Measurements from ENCODE around the gene ZNF697.

Gene ZNF697

GRCh38 chr1:119676571-119677206, 28.6 kb upstream of the ZNF697 start (continued):
- no peak for TF ChIP-seq PRDM2 (tag by site-specific recombination; IDR thresholded peaks at IDR 0.05; ENCODE audit: borderline replicate concordance)
- no peak for TF ChIP-seq ZNF76 (tag by site-specific recombination; IDR thresholded peaks at IDR 0.05; ENCODE audit: borderline replicate concordance, low read depth)
- TF ChIP-seq ZNF785 (tag by site-specific recombination; IDR thresholded peaks at IDR 0.05): no peak
- TF ChIP-seq KLF16 (tag by site-specific recombination; IDR thresholded peaks at IDR 0.05): no peak
- TF ChIP-seq GLIS1 (tag by site-specific recombination; IDR thresholded peaks at IDR 0.05): peak; percentile 83
- peak; percentile 44 for TF ChIP-seq PRDM6 (tag by site-specific recombination; IDR thresholded peaks at IDR 0.05)

- Histone ChIP-seq H3K27ac (ENCODE audit: extremely low read depth, low read depth, low read length) (no peak overlapping the region), H3K4me3 (ENCODE audit: low read depth, low read length) (peak overlapping the region; percentile 34), H3K4me1 (ENCODE audit: control insufficient read depth, insufficient read depth, low read length) (no peaks in the 10 kb centered on the region; the same call in 1 of the 2 replicates), H3K9me3 (ENCODE audit: control insufficient read depth, insufficient read depth, low read depth, low read length) (no peaks in the 10 kb centered on the region), H3K36me3 (ENCODE audit: control insufficient read depth in 2 of 2, insufficient read depth in 1 of 2, low read length in 2 of 2) (no peaks in the 10 kb centered on the region)
- ChIA-PET POLR2A (interaction anchor here (0.8 to 2.8 kb wide), 4 partner anchors 27 to 36 kb away, joined by 3 to 11 read pairs (median 5); partner anchors contain the start of genes PHGDH and ZNF697), CTCF (interaction anchor here (0.6 to 6.5 kb wide), 55 partner anchors 8 to 378 kb away, joined by 3 to 136 read pairs (median 5); partner anchors contain the start of genes PHGDH and ZNF697)
- TF ChIP-seq ZFP3 (tag by site-specific recombination; IDR thresholded peaks at IDR 0.05; ENCODE audit: low read depth): peak; percentile 66
- no peak for TF ChIP-seq ZNF114 (tag by site-specific recombination; IDR thresholded peaks at IDR 0.05)
- no peak for TF ChIP-seq ZNF501 (tag by site-specific recombination; IDR thresholded peaks at IDR 0.05)
- TF ChIP-seq ZXDB (tag by site-specific recombination; IDR thresholded peaks at IDR 0.05): 0 out of 2 replicates have a peak, but pooled peaks have one; percentile 43
- TF ChIP-seq OVOL3 (tag by site-specific recombination; IDR thresholded peaks at IDR 0.05): no peak
- peak; percentile 71 for TF ChIP-seq CTCF (tag by site-specific recombination; IDR thresholded peaks at IDR 0.05)
- peak; percentile 66 for TF ChIP-seq ZNF654 (tag by site-specific recombination; IDR thresholded peaks at IDR 0.05; ENCODE audit: low read depth)
- peak; percentile 46; the same call in 1 of the 2 replicates for TF ChIP-seq ZNF366 (tag by site-specific recombination; conservative IDR thresholded peaks at IDR 0.05)
- no peak for TF ChIP-seq ZNF776 (tag by site-specific recombination; IDR thresholded peaks at IDR 0.05; ENCODE audit: borderline replicate concordance)
- peak; percentile 45; the same call in 1 of the 2 replicates for TF ChIP-seq SP3 (tag by site-specific recombination; IDR thresholded peaks at IDR 0.05)
- peak; percentile 81 for TF ChIP-seq ZNF692 (tag by site-specific recombination; IDR thresholded peaks at IDR 0.05)
- TF ChIP-seq PATZ1 (tag by site-specific recombination; IDR thresholded peaks at IDR 0.05): 0 out of 2 replicates have a peak, but pooled peaks have one; percentile 11
- no peak for TF ChIP-seq ZIC2 (tag by site-specific recombination; IDR thresholded peaks at IDR 0.05)
- TF ChIP-seq SP7 (tag by site-specific recombination; IDR thresholded peaks at IDR 0.05): 0 out of 2 replicates have a peak, but pooled peaks have one; percentile 35
Measured at GRCh38 chr1:119675349-119676345, 27.6 kb upstream of the ZNF697 start.
